GM12891 (cell line): Measurements from ENCODE around the gene ZC3H12C.

Source experiments
- POLR2A ChIP-seq: IDR thresholded peaks from 2 replicates; pipeline ENCODE4 v1.6.1; 2011; ENCODE audit warnings: low read depth, low read length, control low read depth
- POLR2AphosphoS5 ChIP-seq: IDR thresholded peaks from 2 replicates; pipeline ENCODE4 v1.6.1; 2011; ENCODE audit warnings: low read depth, low read length, control low read depth
- POU2F2 ChIP-seq: IDR thresholded peaks from 2 replicates; pipeline ENCODE4 v1.6.1; 2011; ENCODE audit warnings: low read depth, mild to moderate bottlenecking, control low read depth, low read length, moderate library complexity
- SPI1 ChIP-seq: IDR thresholded peaks from 2 replicates; pipeline ENCODE4 v1.6.1; 2011; ENCODE audit warnings: low read depth, low read length, control low read depth
- TAF1 ChIP-seq: IDR thresholded peaks from 2 replicates; pipeline ENCODE4 v1.6.1; 2011; ENCODE audit warnings: low read depth, low read length, control low read depth

GRCh38 chr11:110185599-110185998 lies 92.4 kb downstream of the ZC3H12C start:
- TF ChIP-seq POLR2AphosphoS5, result no peak
- TF ChIP-seq POU2F2, result no peak
- no peak for TF ChIP-seq POLR2A
- no peak for TF ChIP-seq TAF1
- TF ChIP-seq SPI1, result no peak
